ENCODE data around the gene CAPN15.

Gene CAPN15

GRCh38 chr16:526181-527014 lies 1.1 kb upstream of the CAPN15 start:
- no peak for DNase-seq

DNA sequence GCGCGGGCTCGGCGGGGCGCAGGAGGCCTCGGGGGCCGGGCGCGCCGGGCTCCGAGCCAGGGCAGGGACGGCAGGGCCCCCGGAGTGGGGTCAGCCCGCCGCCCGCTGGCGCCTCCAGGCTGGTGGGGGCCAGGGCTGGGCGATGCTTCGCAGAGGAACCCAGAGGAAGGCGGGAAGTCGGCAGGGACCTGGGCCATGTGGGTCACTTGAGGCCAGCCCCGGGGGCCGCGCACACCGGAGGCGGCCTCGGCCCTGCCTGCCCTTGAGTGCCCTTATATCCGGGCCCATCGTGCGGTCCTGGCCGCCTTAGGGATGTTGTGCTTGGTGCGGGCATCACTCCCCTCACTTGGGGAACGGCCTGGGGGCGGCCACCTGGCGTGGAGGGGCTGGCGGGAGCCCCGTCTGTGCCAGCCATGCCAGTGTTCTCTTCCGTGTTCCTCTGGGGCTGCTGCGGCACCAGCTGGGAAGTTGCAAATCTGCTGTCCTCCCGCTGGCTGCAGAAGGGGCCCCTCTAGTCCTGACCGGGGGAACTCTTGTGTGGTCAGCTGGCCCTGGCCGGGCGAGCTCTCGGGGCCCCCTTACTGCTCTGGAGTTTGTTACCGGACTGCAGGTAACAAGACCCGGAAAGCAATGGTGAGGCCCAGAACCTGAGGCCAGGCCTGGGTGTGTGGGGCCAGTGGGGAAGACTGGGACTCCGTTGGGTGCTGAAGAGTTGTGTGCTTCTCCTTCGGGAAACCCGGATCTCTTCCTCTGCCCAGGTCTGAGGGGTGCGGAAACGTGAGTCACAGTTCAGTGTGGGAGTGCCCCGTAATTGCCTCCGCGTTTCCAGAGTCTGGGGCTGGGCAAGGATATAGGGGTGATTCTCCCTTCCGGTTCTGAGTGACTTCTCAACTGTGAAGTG lies 849 bp downstream of the CAPN15 start:
- no peak for DNase-seq

DNA sequence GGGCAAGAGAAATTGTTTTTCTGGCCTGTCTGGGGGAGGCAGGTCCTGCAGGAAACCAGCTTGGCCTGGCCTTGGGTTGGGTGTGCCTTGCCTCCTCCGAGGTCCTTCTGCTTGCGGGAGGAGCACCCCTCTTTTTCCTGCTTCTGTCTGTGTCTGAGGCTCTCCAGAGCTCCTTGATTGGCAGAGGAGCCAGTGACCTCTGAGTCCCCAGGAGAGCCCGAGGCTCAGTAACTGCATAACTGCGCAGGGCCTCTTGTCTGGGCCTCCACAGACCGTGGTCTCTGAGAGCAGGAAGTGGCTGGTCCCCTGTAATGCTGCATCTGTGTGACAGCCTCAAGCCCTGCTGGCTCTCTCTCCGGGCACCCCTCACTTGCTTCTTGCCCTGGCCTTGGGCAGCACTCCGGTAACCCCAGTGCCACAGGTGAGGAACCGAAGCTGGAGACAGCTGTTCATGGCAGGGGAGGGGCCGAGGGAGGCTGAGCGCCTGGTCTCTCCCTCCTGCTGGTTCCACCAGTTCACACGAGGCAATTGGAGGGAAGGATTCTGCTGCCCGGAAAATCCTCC lies 1.6 kb downstream of the CAPN15 start:
- no peak for DNase-seq

GRCh38 chr16:530111-530817 lies 2.8 kb downstream of the CAPN15 start:
- DNase-seq, result no peak

GRCh38 chr16:531494-532125 lies 4.1 kb downstream of the CAPN15 start:
- DNase-seq, result no peak

DNA sequence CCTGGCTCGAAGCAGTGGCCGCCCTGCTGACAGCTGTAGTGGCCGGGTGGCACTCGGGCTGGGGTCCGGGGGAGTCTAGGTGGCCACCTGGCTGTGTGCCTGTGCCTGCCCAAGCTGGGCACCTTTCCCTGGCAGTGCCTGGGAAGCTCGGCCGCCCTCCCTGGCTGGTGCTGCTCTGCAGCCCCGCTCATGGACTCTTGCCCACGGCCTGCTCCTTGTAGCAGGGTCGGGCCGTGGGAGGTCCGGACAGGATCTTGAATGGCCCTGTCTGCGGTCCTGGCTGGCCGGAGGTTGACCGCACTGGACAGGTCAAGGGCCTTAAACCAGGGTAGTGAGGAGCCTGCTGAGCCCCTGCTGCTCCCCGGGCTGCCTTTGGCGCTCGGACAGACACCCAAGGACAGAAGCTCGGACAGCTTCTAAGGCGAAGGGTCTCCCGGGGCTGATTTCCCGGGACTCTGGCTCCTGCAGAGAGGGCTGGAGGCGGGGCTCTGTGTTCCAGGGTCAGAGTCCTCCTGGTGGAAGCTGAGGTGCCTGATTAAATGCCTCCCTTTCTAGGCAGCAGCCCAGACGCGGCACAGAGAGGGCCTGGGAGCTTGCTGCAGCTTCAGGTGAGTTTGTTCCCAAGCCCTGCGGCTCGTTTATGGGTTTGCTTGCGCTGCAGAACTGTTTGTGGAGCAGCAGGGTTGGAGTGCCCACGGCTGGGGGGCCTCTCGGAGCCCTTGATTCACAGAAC lies 6.0 kb downstream of the CAPN15 start:
- no peak for DNase-seq

DNA sequence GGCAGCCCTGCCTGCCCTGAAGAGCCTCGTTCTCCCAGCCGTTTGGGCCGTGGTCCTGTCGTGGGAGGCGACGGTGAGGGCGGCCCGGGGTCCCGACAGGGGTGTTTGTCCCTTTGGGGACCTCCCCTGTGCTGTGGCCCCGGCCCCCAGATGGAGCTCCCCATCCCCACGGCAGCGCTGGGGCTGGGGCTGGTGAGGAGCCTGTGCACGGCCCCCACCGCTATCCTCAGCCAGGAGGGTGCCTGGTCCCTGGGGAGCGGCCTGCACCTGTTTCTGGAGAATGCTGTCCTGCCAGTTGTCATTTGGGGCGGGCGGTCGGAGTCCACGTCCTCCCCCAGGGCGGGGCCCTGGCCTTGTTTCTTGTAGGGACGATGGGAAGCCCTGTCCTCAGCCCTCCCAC lies 6.6 kb downstream of the CAPN15 start:
- DNase-seq, result no peak

- no peak for DNase-seq
Measured at GRCh38 chr16:534856-535445, 7.4 kb downstream of the CAPN15 start.

- no peak for DNase-seq
Measured at GRCh38 chr16:535446-536405, 8.2 kb downstream of the CAPN15 start.

- no peak for DNase-seq
Measured at GRCh38 chr16:536746-537145, 9.2 kb downstream of the CAPN15 start.

DNA sequence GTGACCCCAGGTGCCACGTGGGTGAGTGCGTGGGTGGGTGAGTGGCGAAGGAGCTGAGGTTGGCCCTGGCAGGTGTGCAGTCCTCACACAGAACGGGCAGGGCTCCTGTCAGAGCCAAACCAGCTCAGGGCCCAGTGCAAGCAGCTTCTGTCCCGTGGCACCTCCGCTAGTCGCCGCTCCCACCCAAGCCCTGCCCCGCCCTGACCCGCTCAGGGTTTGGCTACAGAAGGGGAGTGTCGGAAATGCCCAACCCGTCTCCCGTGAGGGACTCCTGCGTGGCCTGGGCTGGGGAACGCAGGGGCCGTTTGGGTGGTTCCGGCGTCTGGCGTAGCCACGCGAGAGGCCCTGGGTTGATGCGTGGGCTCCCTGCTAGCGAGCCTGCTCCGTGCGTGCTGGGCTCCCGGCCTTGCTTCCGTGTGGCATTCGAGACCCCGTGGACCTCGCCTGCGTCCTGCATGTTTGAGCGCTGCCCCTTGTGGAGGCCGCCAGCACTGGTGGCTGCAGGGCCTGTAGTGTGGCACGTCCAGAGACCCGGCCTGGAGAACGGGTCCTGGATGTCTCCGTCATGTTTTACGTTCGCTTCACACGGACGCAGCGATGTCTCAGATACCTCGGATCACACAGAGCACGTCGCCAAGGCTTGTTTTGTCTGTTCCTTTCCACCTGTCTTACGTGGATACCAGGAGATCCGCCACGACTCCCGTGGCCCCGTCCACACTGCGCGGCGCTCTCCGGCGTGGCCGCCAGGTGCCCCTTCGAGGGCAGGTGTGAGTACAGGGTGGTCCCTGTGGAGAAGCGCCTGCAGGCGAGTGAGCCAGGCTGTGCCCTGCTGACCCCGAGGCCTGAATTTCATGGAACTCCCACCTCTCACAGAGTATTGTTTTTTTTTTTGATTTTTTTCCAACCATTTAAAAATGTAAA lies 10.2 kb downstream of the CAPN15 start:
- no peak for DNase-seq

GRCh38 chr16:539901-540530 lies 12.5 kb downstream of the CAPN15 start:
- DNase-seq, result no peak

GRCh38 chr16:540645-541340 lies 13.3 kb downstream of the CAPN15 start:
- no peak for DNase-seq

DNA sequence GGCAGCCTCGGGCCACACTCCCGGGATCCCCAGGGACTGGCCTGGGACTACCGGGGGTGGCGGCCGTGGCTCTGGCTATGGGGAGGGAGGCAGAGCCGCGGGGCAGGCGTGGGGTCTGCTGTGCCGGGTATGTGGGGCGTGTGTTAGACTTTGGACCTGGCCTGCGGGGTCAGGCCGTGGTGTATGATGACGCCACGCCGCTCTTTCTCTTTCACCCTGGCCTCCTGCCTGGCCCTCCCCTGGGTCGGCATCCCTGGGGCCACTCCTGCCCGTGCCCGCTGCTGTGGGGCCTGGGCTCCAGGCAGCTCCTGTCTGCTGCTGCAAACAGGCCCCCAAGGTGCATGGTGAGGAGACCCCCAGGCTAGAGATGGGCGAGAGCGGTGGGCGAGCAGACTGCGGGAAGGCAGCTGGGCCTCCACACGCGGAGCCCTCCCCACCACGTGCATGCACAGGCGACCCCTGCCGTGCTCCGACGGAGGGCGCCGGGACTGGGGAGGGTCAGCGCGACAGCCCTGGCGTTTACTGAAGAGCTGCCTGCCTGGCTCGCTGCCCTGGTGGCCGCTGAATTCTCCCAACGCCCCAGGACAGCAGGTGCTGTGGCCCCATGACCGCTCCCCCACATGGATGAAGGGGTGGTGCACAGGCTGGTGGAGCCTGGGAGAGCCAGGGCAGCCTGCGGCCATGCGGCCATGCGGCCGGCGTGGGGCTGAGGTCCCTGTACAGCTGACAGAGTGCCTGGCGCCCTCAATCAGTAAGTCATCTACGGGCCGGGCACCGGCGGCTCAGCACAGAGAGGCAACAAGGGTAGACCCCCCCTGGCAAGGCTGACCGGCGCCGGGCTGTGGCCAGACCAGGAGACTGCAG lies 16.0 kb downstream of the CAPN15 start:
- DNase-seq, result no peak

GRCh38 chr16:544517-544916 lies 17.0 kb downstream of the CAPN15 start:
- no peak for DNase-seq

GRCh38 chr16:546909-547770 lies 19.6 kb downstream of the CAPN15 start:
- DNase-seq, result no peak

Measured in SHP77 treated with DMSO at 0.1 percent for 48 hours (cell line).